ENCODE data around the gene BSG.
"Not testable (repeated sequence)": the region's sequence is repeated elsewhere in the genome, so short reads cannot be mapped to it uniquely, and the experiment has no call there.

BSG gene

DNA sequence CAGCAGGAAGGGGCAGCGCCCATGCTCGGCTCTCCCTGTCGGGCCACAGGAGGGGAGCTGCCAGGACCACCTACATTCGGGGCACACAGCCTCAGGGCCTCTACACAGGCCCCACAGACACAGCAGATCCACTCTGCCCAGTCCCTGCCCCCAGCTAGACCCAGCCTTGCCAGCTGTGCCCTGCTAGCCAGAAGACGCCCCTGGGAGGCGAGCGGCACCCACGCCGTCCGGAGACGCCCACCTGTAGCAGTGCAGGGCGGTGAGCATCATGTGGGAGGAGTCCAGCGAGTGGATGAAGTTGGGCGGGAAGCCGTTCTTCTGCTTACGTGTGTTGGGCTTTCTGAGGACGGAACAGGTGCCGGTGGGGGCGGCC lies 45.8 kb downstream of the BSG start:
- FAIRE-seq (no peak), DNase-seq (ENCODE audit: low spot score) (no peak)

DNA sequence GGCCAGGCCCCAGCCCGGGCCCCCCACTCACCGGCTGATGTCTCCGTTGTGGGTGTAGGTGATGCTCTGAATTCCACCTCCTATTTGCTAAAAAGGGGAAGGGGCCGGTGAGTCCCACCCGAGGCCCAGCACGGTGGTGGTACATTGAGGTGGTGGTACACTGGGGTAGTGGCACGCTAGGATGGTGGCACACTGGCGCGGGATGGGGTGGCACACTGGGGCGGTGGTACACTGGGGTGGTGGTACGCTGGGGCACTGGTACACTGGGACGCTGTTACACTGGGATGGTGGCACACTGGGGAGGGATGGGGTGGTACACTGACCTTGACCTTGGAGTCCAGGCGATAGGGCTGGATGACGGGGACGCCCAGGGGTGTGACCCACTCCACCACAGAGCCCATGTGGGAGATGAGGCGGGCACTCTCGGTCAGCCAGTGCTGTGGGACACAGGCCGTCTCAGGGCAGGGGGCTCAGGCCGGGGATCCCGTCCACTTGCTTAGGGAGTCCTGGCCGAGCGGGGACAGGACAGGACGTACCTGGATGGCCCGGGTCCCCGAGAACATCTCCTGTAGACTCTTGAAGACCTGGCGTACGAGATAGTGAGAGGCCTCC lies 46.4 kb downstream of the BSG start:
- FAIRE-seq, result no peak
- no peak for DNase-seq (ENCODE audit: low spot score)

DNA sequence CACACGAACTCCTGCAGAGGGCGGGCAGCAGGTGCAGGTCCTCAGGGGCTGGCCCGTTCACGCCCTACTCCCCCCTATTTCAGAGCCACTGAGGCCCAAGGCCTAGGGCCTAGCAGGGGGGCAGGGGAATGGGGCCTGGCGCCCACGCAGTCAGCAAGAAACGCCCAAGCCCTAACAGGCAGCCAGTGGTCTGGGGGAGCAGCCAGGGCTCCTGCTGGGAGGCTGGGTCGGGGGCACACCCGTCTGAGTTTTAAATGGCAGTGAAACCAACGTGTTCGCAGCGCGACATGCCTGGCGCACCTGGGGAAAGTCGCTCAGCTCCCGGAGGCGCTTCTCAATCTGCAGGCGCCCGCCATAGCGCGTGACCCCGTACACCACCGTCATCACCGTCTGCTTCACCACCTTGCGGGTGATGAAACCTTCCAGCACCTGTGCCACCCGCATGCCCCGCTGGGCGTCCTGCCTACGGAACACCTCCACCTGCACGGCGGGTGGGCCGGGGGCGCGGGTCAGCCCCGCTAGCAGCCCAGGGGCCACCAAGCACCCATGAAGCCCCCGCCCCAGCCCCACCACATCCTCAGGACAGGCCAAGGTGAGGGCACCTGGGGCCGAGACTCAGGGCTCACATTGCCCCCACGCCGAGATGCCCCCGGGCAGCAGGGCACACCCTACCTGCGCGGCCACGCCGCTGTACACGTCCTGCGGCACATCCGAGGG lies 47.0 kb downstream of the BSG start:
- FAIRE-seq, result no peak
- no peak for DNase-seq (ENCODE audit: low spot score)

DNA sequence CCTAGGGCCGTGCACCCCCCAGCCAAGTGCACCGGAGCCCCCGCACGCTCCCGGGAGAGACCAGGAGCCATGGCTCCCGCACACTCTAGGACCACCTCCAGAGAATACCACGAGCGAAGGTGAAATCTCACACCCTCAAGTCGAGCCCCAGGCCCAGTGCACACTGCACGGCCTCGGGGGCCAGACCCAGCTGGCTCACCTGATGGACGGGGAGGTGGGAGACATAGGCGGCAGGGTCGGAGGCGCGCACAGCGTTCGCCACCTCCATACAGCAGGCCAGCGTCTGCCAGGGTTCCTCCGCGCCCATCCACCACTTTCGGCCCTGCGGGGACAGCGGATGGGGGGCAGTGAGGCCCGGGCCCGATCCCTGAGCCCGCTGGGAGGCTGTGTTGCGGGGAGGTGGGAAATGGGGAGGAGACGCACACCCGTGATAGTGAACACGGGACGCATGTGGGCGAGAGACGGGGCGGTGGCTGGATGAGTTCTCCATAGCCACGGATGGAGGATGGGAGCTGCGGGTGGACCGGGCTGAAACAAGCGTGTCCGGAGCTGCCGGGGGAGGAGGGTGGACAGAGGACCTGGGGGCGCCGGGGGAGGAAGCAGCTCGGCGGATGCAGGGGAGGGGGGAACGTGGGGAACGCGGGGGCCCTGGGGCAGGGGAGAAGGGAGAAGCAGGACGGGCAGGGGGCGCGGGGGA lies 47.9 kb downstream of the BSG start:
- FAIRE-seq, result no peak
- no peak for DNase-seq (ENCODE audit: low spot score)

DNA sequence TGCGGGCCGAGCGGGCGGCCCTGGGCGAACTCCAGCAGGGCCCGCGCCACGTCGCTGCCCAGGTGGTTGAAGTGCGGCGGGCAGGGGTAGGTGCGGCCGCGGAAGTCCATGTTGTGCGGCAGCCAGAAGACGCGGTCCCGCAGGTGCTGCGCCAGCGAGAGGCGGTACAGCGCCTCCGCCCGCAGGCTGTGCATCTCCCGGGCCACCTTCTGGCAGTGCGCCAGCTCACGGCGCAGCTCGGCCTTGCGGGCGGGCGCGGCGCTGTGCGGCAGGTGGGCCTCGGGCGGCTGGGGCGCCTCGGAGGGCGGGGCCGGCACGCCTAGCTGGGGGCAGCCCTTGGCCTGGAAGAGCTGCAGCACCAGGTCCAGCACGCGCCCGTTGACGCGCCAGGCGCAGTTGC lies 48.8 kb downstream of the BSG start:
- peak; percentile 44 for FAIRE-seq

DNA sequence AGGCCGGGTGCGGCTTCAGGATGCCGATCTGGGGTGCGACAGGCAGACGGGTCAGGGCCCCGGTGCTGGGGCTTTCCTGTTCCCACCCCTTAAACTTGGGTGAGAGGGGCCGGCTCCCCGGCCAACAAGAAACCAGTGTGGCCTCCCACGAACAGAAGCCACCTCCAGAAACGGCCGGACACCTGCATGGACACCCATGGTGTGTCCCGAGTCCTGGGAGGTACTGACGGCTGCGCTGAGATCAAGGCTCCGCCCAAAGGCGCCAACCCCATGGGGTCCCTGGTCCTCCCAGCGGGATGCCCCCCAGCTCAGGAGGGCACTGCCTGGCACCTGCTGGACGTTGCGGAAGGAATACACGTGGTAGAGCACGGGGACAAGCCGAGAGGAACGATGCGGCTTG lies 49.4 kb downstream of the BSG start:
- no peak for DNase-seq (ENCODE audit: low spot score)
- FAIRE-seq, result no peak

More for the DNA sequence above, 48.8 kb downstream of the BSG start:
- DNase-seq (ENCODE audit: low spot score), result not testable (repeated sequence)

DNA sequence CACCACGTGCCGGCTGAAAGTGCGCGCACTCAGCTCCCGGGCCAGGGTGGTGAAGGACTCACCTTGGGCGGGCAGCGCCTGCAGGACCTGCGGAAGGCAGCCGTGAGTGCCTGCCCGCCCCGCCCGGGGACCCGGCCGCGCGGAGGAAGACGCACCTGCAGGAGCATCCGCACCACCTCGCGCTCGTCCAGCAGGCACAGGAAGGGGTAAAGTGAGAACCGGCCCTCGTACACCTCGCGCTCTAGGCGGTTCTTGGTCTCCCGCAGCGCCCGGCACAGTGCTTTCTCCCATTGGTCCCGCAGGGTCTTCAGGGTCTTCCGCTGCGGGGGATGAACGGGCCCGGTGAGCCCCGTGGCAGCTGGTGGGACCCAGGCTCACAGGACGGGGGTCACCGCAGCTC lies 50.3 kb downstream of the BSG start:
- FAIRE-seq (no peak), DNase-seq (ENCODE audit: low spot score) (no peak)

DNA sequence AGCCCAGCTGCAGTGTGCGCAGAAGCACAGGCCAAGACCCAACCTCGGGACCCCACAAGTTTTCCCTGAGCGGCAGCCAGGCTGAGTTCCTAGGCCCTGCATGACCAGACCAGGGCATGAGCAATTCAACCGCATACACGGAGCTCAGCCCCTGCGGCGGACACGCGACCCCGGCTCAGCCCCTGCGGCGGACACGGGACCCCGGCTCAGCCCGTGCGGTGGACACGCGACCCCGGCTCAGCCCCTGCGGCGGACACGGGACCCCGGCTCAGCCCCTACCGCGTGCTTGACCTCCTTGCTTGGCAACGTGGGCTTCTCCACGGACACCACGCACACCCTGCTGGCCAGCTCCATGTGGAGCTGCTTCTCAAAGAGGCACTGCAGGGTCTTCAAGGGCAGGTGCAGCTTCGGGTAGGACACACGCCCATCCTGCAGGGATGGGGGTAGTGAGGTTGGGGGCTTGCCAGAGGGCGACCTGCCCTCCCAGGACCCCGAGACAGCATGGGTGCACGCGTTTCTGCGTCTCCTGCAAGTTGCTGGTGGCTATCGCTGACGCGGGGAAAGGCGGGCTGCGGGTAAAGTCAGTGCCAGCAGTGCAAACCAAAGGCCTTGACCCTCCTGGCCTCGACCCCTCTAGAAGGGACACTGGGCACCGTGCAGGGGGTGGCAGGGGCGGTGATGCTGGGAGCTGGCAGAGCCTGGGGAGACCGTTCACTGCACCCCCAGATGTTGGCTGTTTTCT lies 51.0 kb downstream of the BSG start:
- DNase-seq (ENCODE audit: low spot score), result no peak
- FAIRE-seq, result no peak

DNA sequence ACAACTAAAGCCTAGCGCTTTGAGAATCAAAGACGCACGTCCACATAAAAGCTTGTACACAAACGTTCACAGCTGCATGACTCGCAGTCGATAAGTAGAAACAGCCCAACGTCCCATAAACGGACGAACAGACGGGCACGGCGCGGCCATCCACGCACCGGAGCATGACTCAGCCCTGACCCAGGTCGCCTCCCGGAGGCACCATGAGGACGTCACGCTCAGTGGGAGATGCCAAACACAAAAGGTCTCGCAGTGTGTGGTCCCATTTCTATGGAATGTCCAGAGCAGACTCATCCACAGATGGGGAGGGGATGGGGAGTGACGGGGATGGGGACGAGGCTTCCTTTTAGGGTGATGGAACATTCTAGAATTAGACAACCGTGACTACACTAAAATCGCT lies 51.6 kb downstream of the BSG start:
- FAIRE-seq, result no peak
- no peak for DNase-seq (ENCODE audit: low spot score)

DNA sequence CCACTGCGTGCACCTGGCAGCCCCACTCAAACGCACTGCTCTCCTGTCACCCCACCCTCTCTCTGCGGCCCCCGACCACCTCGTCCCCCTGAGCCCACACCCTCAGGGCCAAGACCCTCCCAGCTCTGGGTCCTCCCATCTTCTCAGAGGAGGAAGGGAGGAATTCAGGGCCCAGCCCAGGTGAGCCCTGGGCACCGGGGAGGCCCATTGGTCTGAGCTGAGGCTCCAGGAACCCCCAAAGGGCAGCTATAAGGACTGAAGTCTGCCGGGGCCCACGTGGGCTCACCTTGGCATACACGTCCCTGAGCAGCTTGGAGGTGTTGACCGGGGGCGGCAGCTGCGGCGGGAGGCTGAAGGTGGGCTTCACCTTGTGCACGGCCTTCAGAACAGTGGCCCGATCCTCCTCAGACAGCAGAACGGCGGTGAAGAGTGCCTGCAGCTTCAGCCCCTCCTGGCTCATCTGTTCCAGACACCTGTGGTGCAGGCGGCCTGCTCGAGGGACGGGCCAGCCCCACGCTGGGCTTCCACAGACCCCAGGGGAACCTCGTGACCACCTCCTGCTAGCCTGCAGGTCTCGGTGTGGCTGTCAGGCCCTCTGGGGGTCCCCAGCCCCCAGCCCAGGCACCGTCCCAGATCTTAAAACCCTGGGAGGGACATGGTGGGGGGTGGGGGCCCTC lies 52.2 kb downstream of the BSG start:
- peak; percentile 20 for FAIRE-seq
- DNase-seq (ENCODE audit: low spot score), result no peak

DNA sequence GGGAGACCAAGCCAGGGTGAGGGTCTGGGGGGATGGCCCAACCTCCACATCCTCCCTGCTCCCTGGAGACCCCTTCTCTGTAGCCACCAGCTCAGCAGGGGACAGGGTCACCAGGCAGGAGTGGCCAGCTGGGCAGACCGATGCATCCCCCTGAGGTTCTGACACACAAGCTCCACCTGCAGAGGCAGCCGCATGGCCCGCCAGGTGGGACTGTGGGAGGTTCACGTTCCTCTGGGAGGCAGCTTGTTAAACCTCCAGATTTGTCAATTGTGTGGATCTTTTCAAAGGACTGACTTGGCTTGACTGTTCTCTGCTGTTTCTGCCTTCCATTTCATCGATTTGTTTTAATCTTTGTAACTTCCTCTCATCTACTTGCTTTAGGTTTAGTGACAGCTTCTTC lies 52.9 kb downstream of the BSG start:
- no peak for FAIRE-seq

DNA sequence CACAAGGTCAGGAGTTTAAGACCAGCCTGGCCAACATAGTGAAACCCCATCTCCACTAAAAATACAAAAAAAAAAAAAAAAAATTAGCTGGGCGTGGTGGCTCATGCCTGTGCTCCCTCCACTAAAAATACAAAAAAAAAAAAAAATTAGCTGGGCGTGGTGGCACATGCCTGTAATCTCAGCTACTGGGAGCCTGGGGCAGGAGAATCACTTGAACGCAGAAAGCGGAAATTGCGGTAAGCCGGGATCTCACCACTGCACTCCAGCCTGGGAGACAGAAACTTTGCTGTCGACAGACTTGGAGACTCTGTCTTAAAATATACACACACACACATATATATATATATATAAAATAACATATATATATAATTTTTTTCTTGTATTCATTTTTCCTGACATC lies 54.2 kb downstream of the BSG start:
- not testable (repeated sequence) for DNase-seq (ENCODE audit: low spot score); FAIRE-seq

More for the DNA sequence above, 52.9 kb downstream of the BSG start:
- DNase-seq (ENCODE audit: low spot score), result no peak

DNA sequence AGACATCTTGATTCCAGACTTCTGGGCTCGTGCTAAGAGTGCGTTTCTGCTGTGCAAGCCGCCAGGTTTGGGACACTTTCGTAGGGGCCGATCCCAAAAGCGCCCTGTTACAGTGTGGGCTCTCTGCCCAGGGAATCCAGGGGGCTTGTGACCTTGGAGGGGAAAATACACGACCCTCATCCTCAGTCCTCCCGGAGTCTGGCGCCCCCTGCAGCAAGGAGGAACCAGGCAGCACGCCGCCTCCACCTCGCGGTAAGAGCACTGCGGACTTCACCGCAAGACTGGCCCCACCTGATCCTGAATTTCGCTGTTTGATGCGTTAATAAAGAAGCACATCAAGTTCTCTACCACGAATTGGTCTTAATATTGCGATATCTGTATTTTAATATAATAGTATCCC lies 55.8 kb downstream of the BSG start:
- DNase-seq (ENCODE audit: low spot score) (no peak), FAIRE-seq (no peak)

DNA sequence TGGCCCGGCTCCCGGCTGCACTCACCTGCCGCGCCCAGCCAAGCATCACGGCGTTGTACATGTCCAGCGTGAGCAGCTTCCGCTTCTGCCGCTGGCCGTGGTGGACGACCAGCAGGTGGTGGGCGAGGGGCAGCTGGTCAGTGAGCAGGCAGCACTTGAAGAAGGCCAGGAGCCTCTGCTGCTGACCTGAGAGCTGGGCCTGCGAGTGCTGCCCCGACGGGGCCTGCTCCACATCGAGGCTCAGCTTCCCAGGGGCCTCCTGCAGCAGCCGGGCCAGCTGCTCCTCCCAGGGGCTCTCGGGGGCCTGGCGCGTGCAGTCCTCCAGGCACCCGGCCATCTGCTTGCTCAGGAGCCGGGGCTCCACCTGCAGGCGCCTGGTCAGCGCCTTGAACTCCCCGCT lies 57.1 kb downstream of the BSG start:
- FAIRE-seq; DNase-seq (ENCODE audit: low spot score): not testable (repeated sequence)

DNA sequence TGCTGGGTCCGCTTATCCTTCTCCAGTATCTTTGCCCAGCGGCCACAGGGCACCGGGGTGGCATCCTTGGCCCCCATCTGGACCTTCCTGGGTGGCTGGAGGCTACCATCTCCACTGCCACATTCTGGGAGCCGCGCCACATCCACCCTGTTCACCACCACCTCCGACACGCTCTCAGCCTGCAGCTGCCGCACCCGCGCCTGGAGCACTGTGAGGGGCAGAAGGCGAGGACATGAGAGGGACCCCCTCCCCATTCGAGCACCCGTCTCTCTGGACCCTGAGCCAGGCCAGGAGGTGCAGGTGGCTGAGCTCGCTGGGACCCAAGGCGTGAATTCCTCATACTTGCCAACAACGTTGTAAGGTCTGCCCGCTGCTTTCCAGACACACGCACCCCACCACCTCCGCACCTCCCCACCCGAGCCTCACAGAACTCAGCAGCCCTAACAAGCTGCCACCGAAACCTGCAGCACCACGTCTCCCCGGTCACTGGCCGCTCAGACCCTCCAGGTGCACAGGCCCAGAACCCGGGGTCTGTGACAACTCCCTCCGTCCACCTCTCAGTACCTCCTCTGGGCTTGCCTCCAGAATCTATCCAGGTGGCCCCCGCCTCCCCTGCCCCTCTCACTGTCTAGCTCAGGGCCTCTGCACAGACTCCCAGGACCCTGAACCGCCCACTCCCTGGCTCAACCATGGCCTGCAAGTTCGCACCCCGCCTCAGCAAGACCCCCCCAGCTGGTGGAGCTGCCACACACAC lies 57.7 kb downstream of the BSG start:
- no peak for FAIRE-seq

DNA sequence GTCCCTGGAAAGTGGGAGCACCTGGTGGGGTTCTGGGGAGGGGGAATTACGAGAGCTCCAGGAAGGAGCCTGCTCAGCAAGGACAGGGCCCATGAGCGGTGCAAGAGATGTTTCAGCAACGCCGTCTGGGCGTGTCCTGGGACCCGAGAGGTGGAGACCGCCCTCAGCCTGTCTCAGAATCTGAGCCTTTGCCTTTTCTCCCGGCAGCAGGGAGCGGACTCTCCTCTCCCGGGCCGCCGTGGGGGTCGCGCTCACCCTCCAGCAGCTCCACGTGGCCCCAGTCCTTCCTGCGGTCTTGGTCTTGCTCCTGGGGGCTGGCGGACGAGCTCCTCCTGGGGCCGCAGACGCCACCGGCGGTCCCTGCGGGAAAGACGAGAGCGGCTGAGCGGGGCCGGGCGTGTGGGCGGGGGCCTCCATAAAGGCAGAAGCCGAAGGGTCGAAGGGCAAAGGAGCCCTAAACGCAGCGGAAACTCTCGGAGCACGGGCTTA lies 60.2 kb downstream of the BSG start:
- FAIRE-seq (no peak), DNase-seq (ENCODE audit: low spot score) (peak; percentile 51)

More for the DNA sequence above, 57.7 kb downstream of the BSG start:
- no peak for DNase-seq (ENCODE audit: low spot score)
